Tibial nerve (tissue), 4 donors: ENCODE results near the gene ESYT3.

Experiments used
- CTCF ChIP-seq, 5 experiments: fragments of 200-600 bp in 3 of 5; fragments of 450-650 bp in 2 of 5; sonication (generic) in 3 of 5; IDR thresholded peaks; one replicate each; pipeline ENCODE4 v1.5.1; 2016 to 2019; ENCODE audit warnings: antibody characterized with exemption in 5 of 5, mild to moderate bottlenecking in 3 of 5, moderate library complexity in 2 of 5
- EP300 ChIP-seq, 2 donors: sonication (generic); formaldehyde crosslinking; IDR thresholded peaks; one replicate each; pipeline ENCODE4 v1.6.1; 2017; ENCODE audit warnings: antibody characterized with exemption in 2 of 2, mild to moderate bottlenecking in 1 of 2
- POLR2A ChIP-seq, 2 donors: fragments of 450-650 bp; IDR thresholded peaks; one replicate each; pipeline ENCODE4 v1.6.1; 2017; ENCODE audit warnings: antibody characterized with exemption in 2 of 2, mild to moderate bottlenecking in 2 of 2, moderate library complexity in 2 of 2

GRCh38 chr3:138445654-138446053, 11.2 kb downstream of the ESYT3 start:
- no peak for TF ChIP-seq CTCF (IDR thresholded peaks at IDR 0.05)
- no peak for TF ChIP-seq POLR2A (IDR thresholded peaks at IDR 0.05)
- TF ChIP-seq EP300 (IDR thresholded peaks at IDR 0.05) = no peak
